Measurements from ENCODE around the gene NFS1.
"Not testable (repeated sequence)": the region's sequence is repeated elsewhere in the genome, so short reads cannot be mapped to it uniquely, and the experiment has no call there.

Gene NFS1

GRCh38 chr20:35729836-35730582, 30.9 kb upstream of the NFS1 start:
- no peak for DNase-seq (ENCODE audit: extremely low read depth in 1 of 2, low read depth in 1 of 2)

- DNase-seq (ENCODE audit: extremely low read depth in 1 of 2, low read depth in 1 of 2) = no peak
Measured at GRCh38 chr20:35729283-35729807, 30.2 kb upstream of the NFS1 start.

GRCh38 chr20:35726842-35727711, 27.9 kb upstream of the NFS1 start:
- DNase-seq (ENCODE audit: extremely low read depth in 1 of 2, low read depth in 1 of 2) = no peak

- DNase-seq (ENCODE audit: extremely low read depth in 1 of 2, low read depth in 1 of 2) = no peak
Measured at GRCh38 chr20:35724321-35725230, 25.4 kb upstream of the NFS1 start.

GRCh38 chr20:35723652-35724320, 24.6 kb upstream of the NFS1 start:
- DNase-seq (ENCODE audit: extremely low read depth in 1 of 2, low read depth in 1 of 2) = not testable (repeated sequence)

GRCh38 chr20:35723275-35723639, 24.1 kb upstream of the NFS1 start:
- not testable (repeated sequence) for DNase-seq (ENCODE audit: extremely low read depth in 1 of 2, low read depth in 1 of 2)

GRCh38 chr20:35721621-35722020, 22.5 kb upstream of the NFS1 start:
- no peak for DNase-seq (ENCODE audit: extremely low read depth in 1 of 2, low read depth in 1 of 2)

- no peak for DNase-seq (ENCODE audit: extremely low read depth in 1 of 2, low read depth in 1 of 2)
Measured at GRCh38 chr20:35721219-35721618, 22.1 kb upstream of the NFS1 start.

GRCh38 chr20:35720165-35721123, 21.3 kb upstream of the NFS1 start:
- DNase-seq (ENCODE audit: extremely low read depth in 1 of 2, low read depth in 1 of 2) = no peak

- DNase-seq (ENCODE audit: extremely low read depth in 1 of 2, low read depth in 1 of 2) = no peak
Measured at GRCh38 chr20:35719717-35720116, 20.6 kb upstream of the NFS1 start.

- no peak for DNase-seq (ENCODE audit: extremely low read depth in 1 of 2, low read depth in 1 of 2)
Measured at GRCh38 chr20:35718972-35719635, 20.0 kb upstream of the NFS1 start.

- not testable (repeated sequence) for DNase-seq (ENCODE audit: extremely low read depth in 1 of 2, low read depth in 1 of 2)
Measured at GRCh38 chr20:35718321-35718720, 19.2 kb upstream of the NFS1 start.

- DNase-seq (ENCODE audit: extremely low read depth in 1 of 2, low read depth in 1 of 2) = no peak
Measured at GRCh38 chr20:35716330-35716729, 17.2 kb upstream of the NFS1 start.

GRCh38 chr20:35715652-35716051, 16.5 kb upstream of the NFS1 start:
- no peak for DNase-seq (ENCODE audit: extremely low read depth in 1 of 2, low read depth in 1 of 2)

- no peak for DNase-seq (ENCODE audit: extremely low read depth in 1 of 2, low read depth in 1 of 2)
Measured at GRCh38 chr20:35714127-35714526, 15.0 kb upstream of the NFS1 start.

GRCh38 chr20:35713120-35713519, 14.0 kb upstream of the NFS1 start:
- not testable (repeated sequence) for DNase-seq (ENCODE audit: extremely low read depth in 1 of 2, low read depth in 1 of 2)

- DNase-seq (ENCODE audit: extremely low read depth in 1 of 2, low read depth in 1 of 2) = no peak
Measured at GRCh38 chr20:35711588-35712209, 12.5 kb upstream of the NFS1 start.

- no peak for DNase-seq (ENCODE audit: extremely low read depth in 1 of 2, low read depth in 1 of 2)
Measured at GRCh38 chr20:35710884-35711587, 11.9 kb upstream of the NFS1 start.
